ENCODE data around the gene FOXP2.
"Not testable (repeated sequence)": the region's sequence is repeated elsewhere in the genome, so short reads cannot be mapped to it uniquely, and the experiment has no call there.

Gene FOXP2

GRCh38 chr7:114414156-114415063 lies at the start of gene FOXP2:
TSS of gene FOXP2 (plus strand) at chr7:114414815. CDS start at chr7:114426512, 11,697 bp downstream.
- Mint-ChIP-seq H3K4me3 (no peak within 1 kb of the TSS), H3K27ac (no peak within 1 kb of the TSS), H3K27me3 (no peaks in the 10 kb centered on the region), H3K36me3 (ENCODE audit: low read depth) (no peaks in the 10 kb centered on the region), H3K9me3 (no peaks in the 10 kb centered on the region), H3K4me1 (ENCODE audit: low read depth) (no peaks in the 10 kb centered on the region)
- no peak for DNase-seq

GRCh38 chr7:114365791-114366190 lies 48.8 kb upstream of the FOXP2 start:
- no peak for DNase-seq
- Mint-ChIP-seq H3K9me3 (no peaks in the 10 kb centered on the region), H3K27me3 (no peaks in the 10 kb centered on the region), H3K36me3 (ENCODE audit: low read depth) (no peaks in the 10 kb centered on the region), H3K27ac (no peak overlapping the region), H3K4me1 (ENCODE audit: low read depth) (no peaks in the 10 kb centered on the region), H3K4me3 (no peak overlapping the region)

- no peak for DNase-seq
- H3K4me3 Mint-ChIP-seq, result no peak overlapping the region
- H3K9me3 Mint-ChIP-seq, result no peaks in the 10 kb centered on the region
- H3K36me3 Mint-ChIP-seq (ENCODE audit: low read depth), result no peaks in the 10 kb centered on the region
- no peaks in the 10 kb centered on the region for H3K4me1 Mint-ChIP-seq (ENCODE audit: low read depth)
- no peaks in the 10 kb centered on the region for H3K27me3 Mint-ChIP-seq
- H3K27ac Mint-ChIP-seq, result no peak overlapping the region
These were observed 46.1 kb upstream of the FOXP2 start for GRCh38 chr7:114368492-114368891.

GRCh38 chr7:114369294-114369693 lies 45.3 kb upstream of the FOXP2 start:
- Mint-ChIP-seq H3K36me3 (ENCODE audit: low read depth) (no peaks in the 10 kb centered on the region), H3K27ac (no peak overlapping the region), H3K9me3 (no peaks in the 10 kb centered on the region), H3K27me3 (no peaks in the 10 kb centered on the region), H3K4me3 (no peak overlapping the region), H3K4me1 (ENCODE audit: low read depth) (no peaks in the 10 kb centered on the region)
- DNase-seq, result no peak

- no peaks in the 10 kb centered on the region for H3K36me3 Mint-ChIP-seq (ENCODE audit: low read depth)
- no peak for DNase-seq
- H3K27me3 Mint-ChIP-seq, result no peaks in the 10 kb centered on the region
- no peak overlapping the region for H3K4me3 Mint-ChIP-seq
- no peaks in the 10 kb centered on the region for H3K4me1 Mint-ChIP-seq (ENCODE audit: low read depth)
- no peaks in the 10 kb centered on the region for H3K9me3 Mint-ChIP-seq
- no peak overlapping the region for H3K27ac Mint-ChIP-seq
These were observed 42.0 kb upstream of the FOXP2 start for GRCh38 chr7:114372619-114373018.

GRCh38 chr7:114375907-114376306 lies 38.7 kb upstream of the FOXP2 start:
- H3K9me3 Mint-ChIP-seq, result peaks cover 4% of the 10 kb centered on the region
- no peak for DNase-seq
- no peaks in the 10 kb centered on the region for H3K27me3 Mint-ChIP-seq
- H3K4me3 Mint-ChIP-seq, result no peak overlapping the region
- H3K36me3 Mint-ChIP-seq (ENCODE audit: low read depth), result no peaks in the 10 kb centered on the region
- no peaks in the 10 kb centered on the region for H3K4me1 Mint-ChIP-seq (ENCODE audit: low read depth)
- H3K27ac Mint-ChIP-seq, result no peak overlapping the region

GRCh38 chr7:114383946-114384345 lies 30.7 kb upstream of the FOXP2 start:
- not testable (repeated sequence) for DNase-seq, H3K9me3 Mint-ChIP-seq

GRCh38 chr7:114384346-114384745 lies 30.3 kb upstream of the FOXP2 start:
- H3K4me1 Mint-ChIP-seq (ENCODE audit: low read depth); DNase-seq; H3K36me3 Mint-ChIP-seq (ENCODE audit: low read depth); H3K9me3 Mint-ChIP-seq; H3K4me3 Mint-ChIP-seq; H3K27me3 Mint-ChIP-seq; H3K27ac Mint-ChIP-seq: not testable (repeated sequence)

More at GRCh38 chr7:114383946-114384345, 30.7 kb upstream of the FOXP2 start:
- H3K27ac Mint-ChIP-seq; H3K4me3 Mint-ChIP-seq; H3K4me1 Mint-ChIP-seq (ENCODE audit: low read depth); H3K36me3 Mint-ChIP-seq (ENCODE audit: low read depth); H3K27me3 Mint-ChIP-seq: not testable (repeated sequence)

- Mint-ChIP-seq H3K27me3 (no peaks in the 10 kb centered on the region), H3K9me3 (no peaks in the 10 kb centered on the region), H3K27ac (no peak overlapping the region), H3K4me3 (no peak overlapping the region), H3K4me1 (ENCODE audit: low read depth) (no peaks in the 10 kb centered on the region), H3K36me3 (ENCODE audit: low read depth) (no peaks in the 10 kb centered on the region)
- no peak for DNase-seq
These were observed 26.6 kb upstream of the FOXP2 start for GRCh38 chr7:114388021-114388420.

- Mint-ChIP-seq H3K4me1 (ENCODE audit: low read depth) (no peaks in the 10 kb centered on the region), H3K27me3 (no peaks in the 10 kb centered on the region), H3K36me3 (ENCODE audit: low read depth) (no peaks in the 10 kb centered on the region), H3K4me3 (no peak overlapping the region), H3K27ac (no peak overlapping the region), H3K9me3 (no peaks in the 10 kb centered on the region)
- no peak for DNase-seq
These were observed 21.9 kb upstream of the FOXP2 start for GRCh38 chr7:114392686-114393085.

- no peak for DNase-seq
- Mint-ChIP-seq H3K9me3 (no peaks in the 10 kb centered on the region), H3K4me1 (ENCODE audit: low read depth) (no peaks in the 10 kb centered on the region), H3K27me3 (no peaks in the 10 kb centered on the region), H3K4me3 (no peak overlapping the region), H3K27ac (no peak overlapping the region), H3K36me3 (ENCODE audit: low read depth) (no peaks in the 10 kb centered on the region)
These were observed 11.6 kb upstream of the FOXP2 start for GRCh38 chr7:114402876-114403635.

GRCh38 chr7:114405427-114405826 lies 9.2 kb upstream of the FOXP2 start:
- DNase-seq, result no peak
- no peaks in the 10 kb centered on the region for H3K9me3 Mint-ChIP-seq
- H3K27me3 Mint-ChIP-seq, result no peaks in the 10 kb centered on the region
- H3K36me3 Mint-ChIP-seq (ENCODE audit: low read depth), result no peaks in the 10 kb centered on the region
- H3K27ac Mint-ChIP-seq, result no peak overlapping the region
- H3K4me1 Mint-ChIP-seq (ENCODE audit: low read depth), result no peaks in the 10 kb centered on the region
- no peak overlapping the region for H3K4me3 Mint-ChIP-seq

GRCh38 chr7:114409750-114410149 lies 4.9 kb upstream of the FOXP2 start:
- H3K4me1 Mint-ChIP-seq (ENCODE audit: low read depth), result no peaks in the 10 kb centered on the region
- no peaks in the 10 kb centered on the region for H3K27me3 Mint-ChIP-seq
- H3K9me3 Mint-ChIP-seq, result no peaks in the 10 kb centered on the region
- DNase-seq, result no peak
- H3K4me3 Mint-ChIP-seq, result no peak overlapping the region
- H3K36me3 Mint-ChIP-seq (ENCODE audit: low read depth), result no peaks in the 10 kb centered on the region
- no peak overlapping the region for H3K27ac Mint-ChIP-seq

GRCh38 chr7:114412548-114412947 lies 2.1 kb upstream of the FOXP2 start:
- H3K27ac Mint-ChIP-seq, result no peak overlapping the region
- H3K27me3 Mint-ChIP-seq, result no peaks in the 10 kb centered on the region
- H3K4me1 Mint-ChIP-seq (ENCODE audit: low read depth), result no peaks in the 10 kb centered on the region
- H3K4me3 Mint-ChIP-seq, result no peak overlapping the region
- H3K36me3 Mint-ChIP-seq (ENCODE audit: low read depth), result no peaks in the 10 kb centered on the region
- H3K9me3 Mint-ChIP-seq, result no peaks in the 10 kb centered on the region
- DNase-seq, result no peak

- Mint-ChIP-seq H3K27ac (no peak overlapping the region), H3K9me3 (no peaks in the 10 kb centered on the region), H3K4me1 (ENCODE audit: low read depth) (no peaks in the 10 kb centered on the region), H3K36me3 (ENCODE audit: low read depth) (no peaks in the 10 kb centered on the region), H3K27me3 (no peaks in the 10 kb centered on the region), H3K4me3 (no peak overlapping the region)
- DNase-seq, result no peak
These were observed 857 bp upstream of the FOXP2 start for GRCh38 chr7:114413761-114414155.
